ENCODE measurements around the gene SRGAP3.
A peak's percentile ranks its signal among the peaks of the same experiment; 100 is the strongest.
"Not testable (repeated sequence)": the region's sequence is repeated elsewhere in the genome, so short reads cannot be mapped to it uniquely, and the experiment has no call there.

The SRGAP3 gene

DNA sequence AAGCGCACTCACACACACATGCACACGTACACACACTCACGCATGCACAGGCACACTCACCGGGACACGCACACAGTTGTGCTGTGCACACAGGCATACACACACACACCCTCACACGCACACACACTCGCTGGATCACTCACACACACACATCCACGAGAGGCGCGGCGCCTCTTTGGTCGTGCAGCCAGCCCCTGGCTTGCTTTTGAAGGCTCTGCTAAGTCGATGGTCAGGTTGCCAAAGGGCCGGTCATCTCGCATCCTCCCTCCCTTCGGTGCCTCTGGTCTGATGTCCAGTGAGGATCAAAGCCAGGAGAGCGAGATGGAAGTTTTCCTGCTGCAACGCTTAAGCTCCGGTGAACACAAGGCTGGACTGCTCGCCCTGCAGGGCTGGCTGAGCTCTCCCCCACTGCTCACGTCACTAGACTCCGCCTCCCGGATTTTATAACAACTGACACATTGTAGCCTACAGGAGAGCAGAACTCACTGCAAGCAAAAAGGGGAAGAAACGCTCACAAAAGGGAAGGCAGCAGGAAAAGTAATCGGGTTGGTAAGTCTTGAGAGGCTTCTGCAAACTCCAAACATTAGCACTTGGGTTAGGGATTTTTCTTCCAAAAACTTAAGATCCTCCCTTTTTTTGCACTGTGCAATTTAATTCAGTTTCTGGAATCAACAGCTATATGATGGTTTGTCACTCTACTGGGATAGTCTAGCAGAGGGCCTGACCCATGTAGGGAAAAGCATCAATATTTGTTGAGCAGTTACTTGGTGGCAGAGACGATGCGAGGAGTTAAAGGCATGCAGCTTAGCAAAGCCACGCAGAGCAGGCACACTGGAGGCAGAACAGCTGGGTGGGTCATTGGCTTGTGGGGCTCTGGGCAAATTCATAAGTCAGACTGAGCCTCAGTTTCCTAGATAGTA is at the start of gene SRGAP3:
Gene SRGAP3 (minus strand): TSS at position 374 of the 920 bp plus-strand sequence. CDS start 695 bp downstream, outside the sequence.
- peak; percentile 62 for DNase-seq (ENCODE audit: low read depth)

DNA sequence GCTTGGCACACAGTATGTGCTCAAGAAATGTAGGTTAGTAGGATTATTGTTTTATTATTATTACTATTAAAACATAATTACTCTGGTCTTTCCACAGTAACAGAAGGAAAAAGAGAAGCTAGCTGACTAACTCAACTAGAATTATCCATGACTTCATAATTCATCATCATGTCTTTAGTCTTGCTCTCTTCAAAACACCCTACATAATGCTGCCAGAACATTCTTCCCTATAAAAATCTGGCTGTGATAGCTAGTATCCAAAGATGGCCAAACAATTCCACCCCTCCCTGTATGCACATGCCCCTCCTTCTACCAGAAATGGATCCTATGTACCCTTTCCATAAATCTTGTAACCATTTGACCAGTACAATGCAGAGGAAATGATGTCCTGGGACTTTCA is 48.8 kb upstream of the SRGAP3 start:
- DNase-seq (ENCODE audit: low read depth), result no peak

DNA sequence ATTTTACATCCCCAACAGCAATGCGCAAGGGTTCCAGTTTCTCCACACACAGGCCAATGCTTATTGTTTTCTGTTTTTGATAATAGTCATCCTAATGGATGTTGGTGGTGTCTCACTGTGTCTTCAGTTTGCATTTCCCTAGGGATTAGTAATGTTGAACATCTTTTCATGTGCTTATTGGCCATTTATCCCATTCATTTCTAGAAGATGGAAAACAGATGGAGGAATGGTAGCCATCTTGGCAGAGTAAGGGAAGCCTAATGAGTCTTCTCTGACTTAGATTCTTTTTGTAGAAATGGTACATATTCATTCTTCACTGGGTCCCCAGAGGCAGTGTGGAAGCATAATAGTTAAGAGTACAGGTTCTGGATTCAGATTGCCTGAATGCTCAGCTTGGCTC is 46.8 kb upstream of the SRGAP3 start:
- DNase-seq (ENCODE audit: low read depth), result no peak

DNA sequence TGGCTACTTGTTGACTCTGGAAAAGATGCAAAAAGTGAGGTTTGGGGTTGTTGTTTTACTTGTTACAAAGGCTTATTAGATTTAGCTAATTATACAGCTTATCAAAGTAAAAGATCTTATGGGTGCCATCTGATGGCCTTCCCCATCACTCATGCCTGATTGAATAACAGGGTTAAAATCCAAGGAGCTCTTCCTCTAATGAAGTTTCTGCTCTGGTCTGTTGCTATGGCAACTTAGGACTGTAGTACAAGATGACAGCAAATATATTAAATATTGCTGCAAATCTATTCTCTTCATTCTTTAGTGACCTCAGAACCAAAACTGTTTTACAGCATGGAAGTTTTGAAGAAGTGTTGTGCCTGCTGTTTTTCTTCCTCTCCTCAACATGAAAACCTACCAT is 45.6 kb upstream of the SRGAP3 start:
- no peak for DNase-seq (ENCODE audit: low read depth)

DNA sequence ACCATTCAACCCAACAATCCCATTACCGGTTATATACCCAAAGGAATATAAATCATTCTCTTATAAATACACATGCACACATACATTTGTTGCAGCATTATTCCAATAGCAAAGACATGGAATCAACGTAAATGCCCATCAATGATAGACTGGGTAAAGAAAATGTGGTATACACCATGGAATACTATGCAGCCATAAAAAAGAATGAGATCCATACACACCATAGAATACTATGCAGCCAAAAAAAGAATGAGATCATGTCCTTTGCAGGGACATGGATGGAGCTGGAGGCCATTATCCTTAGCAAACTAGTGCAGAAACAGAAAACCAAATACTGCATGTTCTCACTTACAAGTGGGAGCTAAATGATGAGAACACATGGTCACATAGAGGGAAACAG is 44.5 kb upstream of the SRGAP3 start:
- not testable (repeated sequence) for DNase-seq (ENCODE audit: low read depth)

DNA sequence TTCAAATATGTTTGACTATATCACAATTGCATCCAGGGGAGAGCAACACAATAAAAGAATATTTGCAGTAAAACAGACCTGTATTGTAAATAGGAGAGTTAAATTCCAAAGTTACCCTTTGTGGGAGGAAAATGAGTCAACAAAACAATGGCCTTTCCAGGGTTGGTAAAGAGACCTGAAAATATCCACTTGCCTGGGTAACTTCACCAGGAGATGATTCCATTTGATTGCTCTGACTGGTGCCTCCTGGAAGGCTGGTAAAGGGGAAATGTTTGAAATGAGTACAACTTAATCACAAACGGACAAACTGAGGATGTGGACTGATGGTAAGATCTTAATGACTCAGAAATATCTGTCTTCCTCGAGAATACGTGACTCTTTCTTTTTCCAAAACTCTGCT is 43.6 kb upstream of the SRGAP3 start:
- DNase-seq (ENCODE audit: low read depth), result no peak

DNA sequence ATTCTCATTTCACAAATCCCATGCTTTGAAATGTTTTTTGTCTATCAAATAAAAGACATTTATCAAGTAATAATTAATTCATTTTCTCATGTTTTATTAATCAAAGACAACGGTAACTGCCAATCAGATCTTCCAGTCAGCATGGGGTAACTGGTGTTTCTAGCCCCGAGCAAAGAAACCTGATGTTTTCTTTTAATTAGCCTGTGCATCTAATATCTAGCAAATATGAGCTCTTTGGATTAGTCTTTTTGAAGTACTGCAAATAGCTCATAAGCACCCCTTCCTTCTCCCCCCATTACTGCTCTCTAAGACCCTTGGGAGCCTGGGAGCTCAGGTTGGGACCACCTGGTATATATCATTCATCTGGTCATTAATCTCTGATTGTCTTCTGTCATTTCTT is 43.1 kb upstream of the SRGAP3 start:
- DNase-seq (ENCODE audit: low read depth), result no peak

- no peak for DNase-seq (ENCODE audit: low read depth)
These were observed 42.5 kb upstream of the SRGAP3 start for GRCh38 chr3:9291821-9292410.

GRCh38 chr3:9290566-9290965 is 41.1 kb upstream of the SRGAP3 start:
- no peak for DNase-seq (ENCODE audit: low read depth)

DNA sequence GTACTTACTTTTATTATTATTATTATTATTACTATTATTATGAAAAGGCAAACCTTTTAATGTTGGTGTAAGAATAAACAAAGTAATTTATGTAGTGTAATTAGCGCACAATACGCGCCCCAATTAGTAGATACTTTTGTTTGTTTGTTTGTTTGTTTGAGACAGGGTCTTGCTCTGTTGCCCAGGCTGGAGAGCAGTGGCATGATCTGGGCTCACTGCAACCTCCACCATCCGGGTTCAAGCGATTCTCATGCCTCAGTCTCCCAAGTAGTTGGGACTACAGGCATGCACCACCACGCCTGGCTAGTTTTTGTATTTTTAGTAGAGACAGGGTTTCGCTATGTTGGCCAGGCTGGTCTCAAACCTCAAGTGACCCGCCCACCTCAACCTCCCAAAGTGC is 32.1 kb upstream of the SRGAP3 start:
- DNase-seq (ENCODE audit: low read depth), result not testable (repeated sequence)

DNA sequence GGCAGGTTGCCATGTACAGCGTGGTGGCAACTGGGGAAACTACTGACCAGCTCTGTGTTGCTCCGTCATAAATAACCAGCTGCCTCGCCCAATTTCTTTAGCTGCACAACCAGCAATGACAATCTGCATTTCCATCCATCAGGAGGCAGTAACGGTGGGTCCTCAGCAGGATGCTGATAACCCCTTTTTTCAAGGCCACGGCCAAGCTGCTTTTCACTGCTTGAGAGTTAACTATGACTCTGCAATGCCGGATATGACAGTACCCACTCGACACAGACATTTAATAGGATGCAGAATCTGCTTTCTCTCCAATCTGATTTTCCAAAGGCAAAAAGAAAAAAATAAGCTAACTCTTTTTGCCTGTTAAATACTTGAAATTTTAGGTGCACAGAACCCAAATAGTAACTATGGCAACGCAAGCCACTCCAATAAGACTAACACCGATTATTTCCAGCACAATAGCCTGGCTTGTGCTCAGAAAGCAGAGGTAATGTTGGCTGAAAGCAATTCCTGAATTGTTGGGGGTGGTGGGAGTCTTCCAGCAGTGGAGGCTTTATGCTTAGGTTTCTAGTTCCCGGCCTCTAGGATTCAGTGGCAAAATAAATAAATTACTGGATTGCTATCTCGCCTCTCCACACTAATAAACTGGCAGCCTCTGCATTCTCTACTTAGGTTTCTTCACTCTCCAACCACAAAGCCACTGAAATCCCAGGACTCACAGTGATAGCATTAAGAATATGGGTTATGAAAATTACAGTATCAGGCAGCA is 31.2 kb upstream of the SRGAP3 start:
- no peak for DNase-seq (ENCODE audit: low read depth)

DNA sequence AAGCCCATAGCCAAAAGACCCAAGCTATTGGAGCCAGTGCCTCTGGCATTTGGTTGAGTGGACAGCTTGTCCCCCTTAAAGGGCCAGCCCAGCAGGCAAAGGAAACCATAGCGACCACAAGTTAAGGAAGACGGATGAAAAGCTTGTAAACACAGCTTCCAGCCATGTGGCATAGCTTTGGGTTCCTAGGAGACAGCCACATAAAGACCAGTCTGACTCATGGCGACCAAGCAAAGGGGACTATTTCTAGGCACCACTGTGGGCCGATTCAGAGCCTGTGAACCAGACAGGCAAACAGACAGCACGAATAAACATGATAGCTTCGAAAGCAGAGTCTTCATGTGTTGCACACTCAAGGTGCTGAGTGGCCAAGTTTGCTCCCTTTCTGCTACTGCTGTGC is 30.5 kb upstream of the SRGAP3 start:
- DNase-seq (ENCODE audit: low read depth), result no peak

DNA sequence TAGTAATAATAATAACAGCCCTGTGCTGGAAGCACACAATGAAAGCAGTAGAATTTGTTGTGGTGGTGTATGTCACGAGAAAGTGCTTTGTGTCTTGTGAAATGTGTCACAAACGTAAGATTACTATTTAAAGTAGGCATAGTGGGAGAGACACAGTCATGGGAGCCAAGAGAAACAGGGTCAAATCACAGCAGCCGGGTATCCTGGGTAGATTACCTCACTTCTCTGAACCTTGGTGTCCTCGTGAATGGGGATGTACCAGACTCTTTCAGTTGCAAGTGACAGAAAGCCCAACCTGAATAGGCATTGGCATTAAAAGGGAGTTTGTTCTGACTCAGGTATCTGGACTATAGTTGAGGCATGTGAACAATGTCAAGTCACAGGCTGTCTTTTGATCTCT is 29.1 kb upstream of the SRGAP3 start:
- DNase-seq (ENCODE audit: low read depth), result no peak

DNA sequence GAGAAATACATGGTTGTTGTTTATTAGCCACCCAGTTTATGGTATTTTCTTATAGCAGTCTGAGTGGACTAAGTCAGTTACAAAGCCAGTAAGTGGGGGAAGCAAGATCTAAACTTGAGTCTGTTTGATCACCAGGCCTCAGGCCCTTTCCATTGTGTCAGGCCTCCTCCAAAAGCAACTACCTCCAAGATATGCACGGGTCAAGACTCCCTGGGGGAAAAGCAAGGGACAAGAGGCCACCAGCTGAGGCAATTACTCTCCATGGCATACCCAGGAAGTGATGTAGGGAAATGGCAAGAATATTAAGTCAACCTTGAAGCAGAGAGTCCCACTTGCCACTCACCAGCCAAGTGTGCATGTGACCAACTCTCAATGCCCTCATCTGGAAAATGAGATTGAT is 28.6 kb upstream of the SRGAP3 start:
- no peak for DNase-seq (ENCODE audit: low read depth)

- DNase-seq (ENCODE audit: low read depth), result no peak
These were observed 27.4 kb upstream of the SRGAP3 start for GRCh38 chr3:9276761-9277370.

GRCh38 chr3:9271903-9272302 is 22.5 kb upstream of the SRGAP3 start:
- DNase-seq (ENCODE audit: low read depth), result no peak

DNA sequence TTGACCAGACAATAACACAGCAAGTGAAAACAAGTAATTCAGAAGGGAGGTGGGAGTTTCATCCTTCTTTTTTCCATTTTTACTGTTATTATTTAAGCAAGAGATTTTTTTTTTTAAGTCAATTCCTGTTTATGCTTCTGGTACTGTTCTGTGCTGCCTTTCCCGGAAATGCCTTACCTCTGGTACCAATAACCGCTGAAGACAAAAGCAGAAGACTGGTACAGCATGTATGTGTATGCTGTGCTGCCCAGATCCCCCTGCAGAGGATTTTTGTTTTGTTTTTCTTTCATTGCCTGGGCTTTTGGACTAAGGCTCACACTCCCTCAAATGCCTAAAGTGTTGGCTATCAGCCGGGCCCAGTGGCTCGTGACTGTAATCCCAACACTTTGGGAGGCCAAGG is 21.3 kb upstream of the SRGAP3 start:
- no peak for DNase-seq (ENCODE audit: low read depth)

DNA sequence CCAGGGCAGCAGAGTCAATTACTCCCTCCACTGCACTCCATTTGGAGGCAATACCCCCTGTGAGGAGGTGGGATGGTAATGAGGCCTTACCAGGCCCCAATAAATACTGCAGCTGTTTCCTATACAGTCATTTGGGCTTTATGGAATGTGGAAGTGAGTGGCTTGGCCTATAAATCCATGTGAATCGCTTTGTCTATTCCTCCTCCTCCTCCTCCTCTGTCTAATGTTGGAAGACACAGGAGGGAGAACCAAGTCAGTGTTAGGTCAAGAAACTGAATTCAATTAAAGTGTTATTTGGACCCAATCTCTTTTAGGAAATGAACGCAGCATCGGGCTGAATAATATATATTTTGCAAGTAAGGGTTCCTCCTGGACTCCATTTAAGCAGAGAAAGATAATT is 17.3 kb upstream of the SRGAP3 start:
- DNase-seq (ENCODE audit: low read depth), result no peak

GRCh38 chr3:9260305-9260704 is 10.9 kb upstream of the SRGAP3 start:
- DNase-seq (ENCODE audit: low read depth), result no peak

DNA sequence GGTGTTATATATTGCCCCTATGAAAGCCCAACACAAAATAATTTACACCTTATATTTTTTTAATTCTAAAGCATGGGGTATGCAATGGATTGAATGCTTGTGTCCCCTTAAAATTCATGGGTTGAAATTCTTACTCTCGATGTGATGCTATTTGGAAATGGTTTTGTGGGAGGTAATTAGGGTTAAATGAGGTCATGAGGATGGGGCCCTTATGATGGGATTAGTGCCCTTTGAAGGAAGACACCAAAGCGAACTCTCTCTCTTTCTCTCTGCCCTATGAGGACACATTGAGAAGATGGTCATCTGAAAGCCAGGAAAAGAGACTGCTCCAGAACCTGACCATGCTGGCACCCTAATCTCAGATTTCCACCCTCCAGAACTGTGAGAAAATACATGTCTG is 7.6 kb upstream of the SRGAP3 start:
- no peak for DNase-seq (ENCODE audit: low read depth)

DNA sequence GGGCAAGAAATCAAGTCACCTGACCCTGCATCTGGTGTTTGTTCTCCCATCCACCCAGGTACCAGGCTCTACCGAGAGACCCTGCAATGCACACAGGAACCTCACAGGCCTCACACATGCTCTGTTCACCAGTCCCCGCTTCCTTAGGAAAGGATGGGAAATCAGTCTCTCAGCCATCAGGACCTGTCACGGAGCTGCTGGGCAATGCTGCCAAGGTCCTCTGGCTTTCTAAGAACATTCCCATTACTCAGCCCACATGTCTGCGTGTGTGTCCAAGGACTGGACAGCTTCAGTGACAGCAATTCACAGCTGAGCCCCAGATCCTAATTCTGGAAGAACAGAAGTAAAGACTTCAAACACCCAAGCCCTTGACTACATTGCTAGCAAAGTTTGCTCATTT is 6.5 kb upstream of the SRGAP3 start:
- DNase-seq (ENCODE audit: low read depth), result no peak

GRCh38 chr3:9254764-9255163 is 5.3 kb upstream of the SRGAP3 start:
- DNase-seq (ENCODE audit: low read depth), result no peak

GRCh38 chr3:9253327-9253726 is 3.9 kb upstream of the SRGAP3 start:
- DNase-seq (ENCODE audit: low read depth), result no peak
